HCT116 (cell line): ENCODE measurements around the gene PEAK1. TPM values are rescaled to one million over a fixed set of nuclear protein-coding genes. Genes with fewer than 3 reads are reported as not detected.

Experiments
- ATAC-seq: fragments of 200-7000 bp; cut with Tn5 transposase; 2 replicates; pipeline ENCODE4 v1.9.1; 2020; ENCODE audit warnings: mild to moderate bottlenecking, moderate library complexity
- BruUV-seq: library from RNA; stranded (reverse); fragments of 400-500 nt; replicated peaks from 2 replicates; lab custom pipeline; 2021; lab: Mats Ljungman, UMichigan
- CTCF ChIA-PET: fragments of 300-600 bp; sonication (Branson Sonifier 250); formaldehyde crosslinking; loops from one replicate; lab custom pipeline; 2021; ENCODE audit warnings: antibody characterized with exemption; lab: Charles Lee
- POLR2A ChIA-PET: fragments of 300-600, 350-600 bp; sonication (Branson Sonifier 250); formaldehyde crosslinking; loops from one replicate; lab custom pipeline; 2021; ENCODE audit warnings: antibody characterized with exemption; lab: Charles Lee
- RAD21 ChIA-PET, 2 experiments: fragments of 300-600 bp; sonication (Branson Sonifier 250); formaldehyde crosslinking; loops; one replicate each; lab custom pipeline; 2023; ENCODE audit warnings: low total read pairs in 2 of 2; ENCODE audit not compliant: uncharacterized antibody in 2 of 2, unreplicated experiment in 2 of 2, low non-redundant PET in 1 of 2; lab: Charles Lee
- DNase-seq: peaks from one replicate; pipeline ENCODE4 v3.0.0-alpha.2; 2010; ENCODE audit warnings: low read depth, low spot score
- H2AFZ ChIP-seq: fragments of 200-600 bp; shearing (Covaris generic), sonication (generic); 2 replicates; pipeline ENCODE4 v1.6.1; 2017; ENCODE audit warnings: low read depth, mixed run types, mixed read lengths, antibody characterized with exemption, low read length; ENCODE audit not compliant: poor library complexity, severe bottlenecking
- H3K27ac ChIP-seq: 2 replicates; pipeline ENCODE4 v1.5.1; 2012; ENCODE audit warnings: low read depth, low read length
- H3K27me3 ChIP-seq: fragments of 200-600 bp; sonication (generic); 2 replicates; pipeline ENCODE4 v1.6.1; 2016; ENCODE audit warnings: mixed run types, low read length, mixed read lengths; ENCODE audit not compliant: insufficient read depth
- H3K36me3 ChIP-seq, 2 experiments: fragments of 200-500 bp in 1 of 2; fragments of 200-600 bp in 1 of 2; sonication (Bioruptor generic) in 1 of 2; sonication (generic) in 1 of 2; 2 replicates each; pipeline versions ENCODE4 v1.5.1 to v1.6.1; 2014 to 2016; ENCODE audit warnings: low read length in 2 of 2, inconsistent platforms in 1 of 2, mixed read lengths in 1 of 2, mixed run types in 1 of 2; ENCODE audit not compliant: insufficient read depth in 2 of 2, control insufficient read depth in 1 of 2
- H3K4me1 ChIP-seq, 2 experiments: fragments of 200-600 bp in 1 of 2; sonication (generic) in 1 of 2; 2 replicates each; pipeline versions ENCODE4 v1.5.1 to v1.6.1; 2012 to 2017; ENCODE audit warnings: low read length in 2 of 2, inconsistent platforms in 1 of 2, mild to moderate bottlenecking in 1 of 2, mixed read lengths in 1 of 2, mixed run types in 1 of 2, moderate library complexity in 1 of 2; ENCODE audit not compliant: insufficient read depth in 2 of 2, control insufficient read depth in 1 of 2
- H3K4me2 ChIP-seq: fragments of 200-600 bp; sonication (generic); 2 replicates; pipeline ENCODE4 v1.6.1; 2017; ENCODE audit warnings: mixed run types, low read length, mixed read lengths
- H3K4me3 ChIP-seq, 2 experiments: fragments of 200-600 bp in 1 of 2; sonication (generic) in 1 of 2; replicated peaks in 1 of 2; 2 replicates each; pipeline ENCODE4 v1.5.1; 2011 to 2016; ENCODE audit warnings: low read length in 2 of 2, control low read depth in 1 of 2, low read depth in 1 of 2, mild to moderate bottlenecking in 1 of 2, mixed read lengths in 1 of 2, mixed run types in 1 of 2
- H3K79me2 ChIP-seq: fragments of 200-600 bp; sonication (generic); 2 replicates; pipeline ENCODE4 v1.6.1; 2017; ENCODE audit warnings: mild to moderate bottlenecking, mixed run types, low read length, moderate library complexity, mixed read lengths; ENCODE audit not compliant: insufficient read depth
- H3K9ac ChIP-seq: fragments of 200-600 bp; sonication (generic); 2 replicates; pipeline ENCODE4 v1.6.1; 2016; ENCODE audit warnings: low read length, mixed read lengths
- H3K9me2 ChIP-seq: fragments of 200-600 bp; sonication (generic), shearing (Covaris generic); 2 replicates; pipeline ENCODE4 v1.6.1; 2017; ENCODE audit warnings: mixed run types, mild to moderate bottlenecking, moderate library complexity; ENCODE audit not compliant: insufficient read depth
- H3K9me3 ChIP-seq, 2 experiments: fragments of 200-500 bp in 1 of 2; fragments of 200-600 bp in 1 of 2; sonication (Bioruptor generic) in 1 of 2; sonication (generic) in 1 of 2; 2 replicates each; pipeline ENCODE4 v1.6.1; 2014 to 2017; ENCODE audit warnings: low read length in 2 of 2, mixed read lengths in 2 of 2, inconsistent platforms in 1 of 2, low read depth in 1 of 2, mild to moderate bottlenecking in 1 of 2, mixed run types in 1 of 2, moderate library complexity in 1 of 2; ENCODE audit not compliant: control insufficient read depth in 1 of 2, insufficient read depth in 1 of 2
- H4K20me1 ChIP-seq: fragments of 200-600 bp; sonication (generic), shearing (Covaris generic); 2 replicates; pipeline ENCODE4 v1.6.1; 2017; ENCODE audit warnings: mixed run types, mild to moderate bottlenecking, moderate library complexity; ENCODE audit not compliant: insufficient read depth
- CEBPB ChIP-seq: IDR thresholded peaks from 2 replicates; pipeline ENCODE4 v1.6.1; 2012; ENCODE audit warnings: low read depth
- EGR1 ChIP-seq: IDR thresholded peaks from 2 replicates; pipeline ENCODE4 v1.6.1; 2012; ENCODE audit warnings: low read depth
- FOSL1 ChIP-seq: IDR thresholded peaks from 2 replicates; pipeline ENCODE4 v1.6.1; 2012; ENCODE audit warnings: low read depth
- RAD21 ChIP-seq: IDR thresholded peaks from 2 replicates; pipeline ENCODE4 v1.6.1; 2012; ENCODE audit warnings: low read depth, mild to moderate bottlenecking
- SIN3A ChIP-seq: IDR thresholded peaks from 2 replicates; pipeline ENCODE4 v1.6.1; 2012; ENCODE audit warnings: low read depth
- SP1 ChIP-seq: IDR thresholded peaks from 2 replicates; pipeline ENCODE4 v1.6.1; 2012; ENCODE audit warnings: low read depth
- YY1 ChIP-seq: IDR thresholded peaks from 2 replicates; pipeline ENCODE4 v1.6.1; 2011; ENCODE audit warnings: low read length, low read depth, moderate library complexity, mild to moderate bottlenecking; ENCODE audit not compliant: insufficient replicate concordance; ENCODE audit errors: extremely low read depth
- ZFX ChIP-seq: fragments of 450-650 bp; IDR thresholded peaks from 2 replicates; pipeline ENCODE4 v1.6.1; 2017
- ZNF274 ChIP-seq: fragments of 200-500 bp; sonication (Bioruptor generic); IDR thresholded peaks from 2 replicates; pipeline ENCODE4 v1.6.1; 2014; ENCODE audit warnings: mild to moderate bottlenecking, low read depth, low read length, inconsistent platforms
- intact Hi-C: fragments of 100-400 bp; cut with micrococcal nuclease; formaldehyde crosslinking; loops from 2 replicates; pipeline ENCODE4 v1.10.0; 2022
- total RNA-seq: library from RNA; stranded (reverse); gene quantifications from one replicate; pipeline ENCODE4 v1.2.1, GENCODE V29; 2021; ENCODE audit not compliant: unreplicated experiment
- TF ChIP-seq, protein P1 (sequence below): IDR thresholded peaks from 2 replicates; pipeline ENCODE4 v1.6.1; 2011; ENCODE audit warnings: mild to moderate bottlenecking, low read length, moderate library complexity; ENCODE audit not compliant: insufficient replicate concordance; ENCODE audit errors: extremely low read depth
- TF ChIP-seq, protein P2 (sequence below): IDR thresholded peaks from 2 replicates; pipeline ENCODE4 v1.6.1; 2012
- TF ChIP-seq, protein P3 (sequence below), 3 experiments: fragments of 200-600 bp in 1 of 3; sonication (generic) in 1 of 3; IDR thresholded peaks in 2 of 3; conservative IDR thresholded peaks in 1 of 3; 2 replicates each; pipeline ENCODE4 v1.5.1; 2012 to 2017; ENCODE audit warnings: low read depth in 2 of 3, low read length in 2 of 3, antibody characterized with exemption in 1 of 3, borderline replicate concordance in 1 of 3, control low read depth in 1 of 3, mild to moderate bottlenecking in 1 of 3, mixed read lengths in 1 of 3, mixed run types in 1 of 3, moderate library complexity in 1 of 3; ENCODE audit not compliant: insufficient read depth in 1 of 3

The PEAK1 gene
- total RNA-seq, 1 experiment from 2014 or later, result 23.4 TPM

DNA sequence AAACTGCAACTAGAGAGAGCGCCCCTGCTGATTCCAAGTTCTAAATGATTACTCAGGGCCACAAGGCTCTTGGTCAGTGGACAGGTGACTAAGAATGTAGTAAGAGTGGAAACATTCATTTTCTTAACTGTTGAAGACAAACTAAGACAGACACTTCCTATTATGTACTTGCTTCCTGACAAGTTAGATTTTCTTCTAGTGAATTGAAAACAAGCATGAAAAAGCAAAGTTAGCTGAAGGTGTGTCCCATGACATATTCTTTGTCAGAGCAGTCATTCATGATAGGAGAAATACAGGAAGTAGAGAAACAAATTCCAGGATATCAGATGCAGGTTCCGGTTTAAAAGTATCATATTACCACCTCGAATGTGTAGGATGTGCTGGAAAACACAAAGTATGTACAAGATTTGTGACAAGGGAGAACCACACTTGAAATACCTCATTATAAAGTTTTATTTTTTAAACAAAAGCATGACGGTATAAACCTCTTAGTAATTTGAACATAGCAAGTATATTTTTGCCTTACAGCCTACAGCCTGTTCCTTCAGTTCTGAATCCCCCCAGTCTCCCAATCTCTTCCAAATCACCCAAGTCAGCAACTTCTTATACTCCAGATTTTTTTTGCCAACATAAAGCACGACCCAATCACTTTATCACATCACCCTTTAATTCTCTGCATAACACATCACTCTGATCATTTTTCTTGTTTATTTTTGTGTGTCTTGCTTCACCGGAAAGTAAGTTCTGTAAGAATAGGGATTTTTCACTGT is 355.2 kb downstream of the PEAK1 start:
- RAD21 ChIA-PET, result no interaction called here
- TF ChIP-seq SP1 (0 out of 2 replicates have a peak, but pooled peaks have one; percentile 11), FOSL1 (peak; percentile 62)
- TF ChIP-seq, protein P1, sequence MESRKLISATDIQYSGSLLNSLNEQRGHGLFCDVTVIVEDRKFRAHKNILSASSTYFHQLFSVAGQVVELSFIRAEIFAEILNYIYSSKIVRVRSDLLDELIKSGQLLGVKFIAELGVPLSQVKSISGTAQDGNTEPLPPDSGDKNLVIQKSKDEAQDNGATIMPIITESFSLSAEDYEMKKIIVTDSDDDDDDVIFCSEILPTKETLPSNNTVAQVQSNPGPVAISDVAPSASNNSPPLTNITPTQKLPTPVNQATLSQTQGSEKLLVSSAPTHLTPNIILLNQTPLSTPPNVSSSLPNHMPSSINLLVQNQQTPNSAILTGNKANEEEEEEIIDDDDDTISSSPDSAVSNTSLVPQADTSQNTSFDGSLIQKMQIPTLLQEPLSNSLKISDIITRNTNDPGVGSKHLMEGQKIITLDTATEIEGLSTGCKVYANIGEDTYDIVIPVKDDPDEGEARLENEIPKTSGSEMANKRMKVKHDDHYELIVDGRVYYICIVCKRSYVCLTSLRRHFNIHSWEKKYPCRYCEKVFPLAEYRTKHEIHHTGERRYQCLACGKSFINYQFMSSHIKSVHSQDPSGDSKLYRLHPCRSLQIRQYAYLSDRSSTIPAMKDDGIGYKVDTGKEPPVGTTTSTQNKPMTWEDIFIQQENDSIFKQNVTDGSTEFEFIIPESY, result no peak
- TF ChIP-seq, all 23 proteins: peak for 2
- H3K36me3 ChIP-seq, result no peaks in the 10 kb centered on the region
- DNase-seq (no peak), ATAC-seq (peak; percentile 54; the same call in 1 of the 2 replicates)
- intact Hi-C loops, result no loop called here
- H4K20me1 ChIP-seq, result peaks cover 13% of the 10 kb centered on the region; the same call in 1 of the 2 replicates
- CTCF ChIA-PET, result no interaction called here
- no peaks in the 10 kb centered on the region for H3K9me3 ChIP-seq
- no TSS peak for BruUV-seq
- POLR2A ChIA-PET, result no interaction called here
- peaks cover 98% of the 10 kb centered on the region for H3K79me2 ChIP-seq
- H3K27me3 ChIP-seq, result no peaks in the 10 kb centered on the region
- H3K27ac ChIP-seq, result no peak overlapping the region
- peaks cover 10 to 20% of the 10 kb centered on the region in 2 experiments; a peak in 3 of 4 replicates for H3K4me1 ChIP-seq
- no peaks in the 10 kb centered on the region for H3K9me2 ChIP-seq
- H3K9ac ChIP-seq, result no peak overlapping the region
- H2AFZ ChIP-seq, result no peak overlapping the region
- no peak overlapping the region for H3K4me3 ChIP-seq
- peak overlapping the region; percentile 26; the same call in 1 of the 2 replicates for H3K4me2 ChIP-seq

DNA sequence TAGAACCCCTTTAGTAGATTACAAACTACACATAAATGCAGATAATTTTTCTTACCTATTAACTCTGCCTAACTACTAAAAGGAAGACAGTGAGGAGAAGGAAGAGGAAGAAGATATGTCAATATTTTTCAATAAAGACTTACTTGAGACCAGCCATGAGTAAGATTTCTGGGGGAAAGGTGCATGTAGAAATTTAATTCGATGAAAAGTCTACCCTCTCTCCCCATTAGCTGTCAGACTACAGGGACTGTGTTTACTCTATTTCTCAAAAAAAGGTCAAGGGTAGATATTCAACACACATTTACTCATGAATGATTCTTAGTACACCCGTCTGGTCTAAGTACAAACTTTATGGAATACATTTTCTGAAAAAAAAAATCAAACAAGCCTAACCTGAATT is 355.8 kb downstream of the PEAK1 start:
- H3K27ac ChIP-seq, result no peak overlapping the region
- POLR2A ChIA-PET, result no interaction called here
- peaks cover 13% of the 10 kb centered on the region; the same call in 1 of the 2 replicates for H4K20me1 ChIP-seq
- H3K9me2 ChIP-seq, result no peaks in the 10 kb centered on the region
- H2AFZ ChIP-seq, result no peak overlapping the region
- intact Hi-C loops, result no loop called here
- CTCF ChIA-PET, result no interaction called here
- DNase-seq, result no peak
- H3K4me2 ChIP-seq, result 0 out of 2 replicates have a peak overlapping the region, but pooled peaks have one; percentile 26
- ATAC-seq, result no peak
- no peaks in the 10 kb centered on the region for H3K36me3 ChIP-seq
- H3K79me2 ChIP-seq, result peaks cover 97% of the 10 kb centered on the region
- H3K9me3 ChIP-seq, result no peaks in the 10 kb centered on the region
- no peak overlapping the region for H3K4me3 ChIP-seq
- RAD21 ChIA-PET, result no interaction called here
- BruUV-seq, result no TSS peak
- H3K9ac ChIP-seq, result no peak overlapping the region
- H3K27me3 ChIP-seq, result no peaks in the 10 kb centered on the region
- H3K4me1 ChIP-seq, result peaks cover 7 to 16% of the 10 kb centered on the region in 2 experiments; a peak in 3 of 4 replicates
- TF ChIP-seq CEBPB (no peak), YY1 (no peak), RAD21 (no peak), ZNF274 (no peak), ZFX (no peak), EGR1 (no peak), SIN3A (no peak)
- TF ChIP-seq, protein P2, sequence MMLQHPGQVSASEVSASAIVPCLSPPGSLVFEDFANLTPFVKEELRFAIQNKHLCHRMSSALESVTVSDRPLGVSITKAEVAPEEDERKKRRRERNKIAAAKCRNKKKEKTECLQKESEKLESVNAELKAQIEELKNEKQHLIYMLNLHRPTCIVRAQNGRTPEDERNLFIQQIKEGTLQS, result no peak
- TF ChIP-seq, protein P1, result no peak
- TF ChIP-seq, protein P3, sequence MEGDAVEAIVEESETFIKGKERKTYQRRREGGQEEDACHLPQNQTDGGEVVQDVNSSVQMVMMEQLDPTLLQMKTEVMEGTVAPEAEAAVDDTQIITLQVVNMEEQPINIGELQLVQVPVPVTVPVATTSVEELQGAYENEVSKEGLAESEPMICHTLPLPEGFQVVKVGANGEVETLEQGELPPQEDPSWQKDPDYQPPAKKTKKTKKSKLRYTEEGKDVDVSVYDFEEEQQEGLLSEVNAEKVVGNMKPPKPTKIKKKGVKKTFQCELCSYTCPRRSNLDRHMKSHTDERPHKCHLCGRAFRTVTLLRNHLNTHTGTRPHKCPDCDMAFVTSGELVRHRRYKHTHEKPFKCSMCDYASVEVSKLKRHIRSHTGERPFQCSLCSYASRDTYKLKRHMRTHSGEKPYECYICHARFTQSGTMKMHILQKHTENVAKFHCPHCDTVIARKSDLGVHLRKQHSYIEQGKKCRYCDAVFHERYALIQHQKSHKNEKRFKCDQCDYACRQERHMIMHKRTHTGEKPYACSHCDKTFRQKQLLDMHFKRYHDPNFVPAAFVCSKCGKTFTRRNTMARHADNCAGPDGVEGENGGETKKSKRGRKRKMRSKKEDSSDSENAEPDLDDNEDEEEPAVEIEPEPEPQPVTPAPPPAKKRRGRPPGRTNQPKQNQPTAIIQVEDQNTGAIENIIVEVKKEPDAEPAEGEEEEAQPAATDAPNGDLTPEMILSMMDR (IDR thresholded peaks at IDR 0.05 in 2 of 3, conservative IDR thresholded peaks at IDR 0.05 in 1 of 3; ENCODE audit: borderline replicate concordance in 1 of 3, insufficient read depth in 1 of 3, low read depth in 2 of 3, low read length in 2 of 3), result no peak
